RWPE2 (cell line): ENCODE data around the gene BSG.
A peak's percentile ranks its signal among the peaks of the same experiment; 100 is the strongest.
"Not testable (repeated sequence)": the region's sequence is repeated elsewhere in the genome, so short reads cannot be mapped to it uniquely, and the experiment has no call there.

Experiments used
- ATAC-seq: fragments of 200-7000 bp; cut with Tn5 transposase; 3 replicates; pipeline ENCODE4 v1.9.1; 2021; ENCODE audit warnings: low read depth
- DNase-seq: peaks from one replicate; pipeline ENCODE4 v3.0.0-alpha.2; 2020; ENCODE audit warnings: low spot score
- H3K27ac ChIP-seq: fragments of 450-650 bp; 2 replicates; pipeline ENCODE4 v1.5.1; 2017; ENCODE audit warnings: mild to moderate bottlenecking; ENCODE audit not compliant: poor library complexity, severe bottlenecking
- H3K27me3 ChIP-seq: fragments of 250-450 bp; sonication (Bioruptor Pico); 2 replicates; pipeline ENCODE4 v1.5.1; 2021; ENCODE audit warnings: mild to moderate bottlenecking, moderate library complexity; ENCODE audit not compliant: insufficient read depth, poor library complexity, severe bottlenecking
- H3K36me3 ChIP-seq: fragments of 250-450 bp; sonication (Bioruptor Pico); 2 replicates; pipeline ENCODE4 v1.5.1; 2020; ENCODE audit warnings: low read depth, mild to moderate bottlenecking, moderate library complexity
- H3K4me1 ChIP-seq: fragments of 250-450 bp; sonication (Bioruptor Pico); 2 replicates; pipeline ENCODE4 v1.5.1; 2021; ENCODE audit warnings: mild to moderate bottlenecking, moderate library complexity; ENCODE audit not compliant: insufficient read depth, poor library complexity, severe bottlenecking
- H3K4me3 ChIP-seq: fragments of 250-450 bp; sonication (Bioruptor Pico); 2 replicates; pipeline ENCODE4 v1.5.1; 2021; ENCODE audit warnings: mild to moderate bottlenecking, moderate library complexity; ENCODE audit not compliant: severe bottlenecking
- H3K9me3 ChIP-seq: fragments of 250-450 bp; sonication (Bioruptor Pico); 2 replicates; pipeline ENCODE4 v1.5.1; 2021; ENCODE audit warnings: mild to moderate bottlenecking, moderate library complexity; ENCODE audit not compliant: severe bottlenecking
- TF ChIP-seq, protein P1 (sequence below): fragments of 450-650 bp; IDR thresholded peaks from one replicate; pipeline ENCODE4 v1.5.1; 2017; ENCODE audit warnings: mild to moderate bottlenecking, moderate library complexity; ENCODE audit not compliant: poor library complexity, severe bottlenecking

Gene BSG

DNA sequence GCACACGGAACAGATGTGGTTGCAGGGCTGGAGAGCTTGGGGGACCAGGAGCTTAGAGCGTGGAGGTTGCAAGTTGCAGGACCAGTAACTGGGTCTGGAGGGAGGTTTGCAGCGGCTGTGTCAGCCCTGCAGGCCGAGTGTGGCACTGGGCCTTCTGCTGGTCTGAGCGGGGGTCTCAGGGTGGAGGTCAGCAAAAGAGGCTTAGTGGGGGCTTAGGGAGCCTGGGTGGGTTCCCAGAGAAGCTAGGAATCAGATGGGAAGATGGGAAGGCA lies 11.5 kb downstream of the BSG start:
- H3K27me3 ChIP-seq: peaks cover 7% of the 10 kb centered on the region
- TF ChIP-seq, protein P1, sequence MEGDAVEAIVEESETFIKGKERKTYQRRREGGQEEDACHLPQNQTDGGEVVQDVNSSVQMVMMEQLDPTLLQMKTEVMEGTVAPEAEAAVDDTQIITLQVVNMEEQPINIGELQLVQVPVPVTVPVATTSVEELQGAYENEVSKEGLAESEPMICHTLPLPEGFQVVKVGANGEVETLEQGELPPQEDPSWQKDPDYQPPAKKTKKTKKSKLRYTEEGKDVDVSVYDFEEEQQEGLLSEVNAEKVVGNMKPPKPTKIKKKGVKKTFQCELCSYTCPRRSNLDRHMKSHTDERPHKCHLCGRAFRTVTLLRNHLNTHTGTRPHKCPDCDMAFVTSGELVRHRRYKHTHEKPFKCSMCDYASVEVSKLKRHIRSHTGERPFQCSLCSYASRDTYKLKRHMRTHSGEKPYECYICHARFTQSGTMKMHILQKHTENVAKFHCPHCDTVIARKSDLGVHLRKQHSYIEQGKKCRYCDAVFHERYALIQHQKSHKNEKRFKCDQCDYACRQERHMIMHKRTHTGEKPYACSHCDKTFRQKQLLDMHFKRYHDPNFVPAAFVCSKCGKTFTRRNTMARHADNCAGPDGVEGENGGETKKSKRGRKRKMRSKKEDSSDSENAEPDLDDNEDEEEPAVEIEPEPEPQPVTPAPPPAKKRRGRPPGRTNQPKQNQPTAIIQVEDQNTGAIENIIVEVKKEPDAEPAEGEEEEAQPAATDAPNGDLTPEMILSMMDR: no peak
- no peaks in the 10 kb centered on the region for H3K9me3 ChIP-seq
- peaks cover 33% of the 10 kb centered on the region for H3K36me3 ChIP-seq
- no peak overlapping the region for H3K4me3 ChIP-seq
- DNase-seq: no peak
- ATAC-seq: no peak
- H3K27ac ChIP-seq: no peak overlapping the region
- no peaks in the 10 kb centered on the region for H3K4me1 ChIP-seq

DNA sequence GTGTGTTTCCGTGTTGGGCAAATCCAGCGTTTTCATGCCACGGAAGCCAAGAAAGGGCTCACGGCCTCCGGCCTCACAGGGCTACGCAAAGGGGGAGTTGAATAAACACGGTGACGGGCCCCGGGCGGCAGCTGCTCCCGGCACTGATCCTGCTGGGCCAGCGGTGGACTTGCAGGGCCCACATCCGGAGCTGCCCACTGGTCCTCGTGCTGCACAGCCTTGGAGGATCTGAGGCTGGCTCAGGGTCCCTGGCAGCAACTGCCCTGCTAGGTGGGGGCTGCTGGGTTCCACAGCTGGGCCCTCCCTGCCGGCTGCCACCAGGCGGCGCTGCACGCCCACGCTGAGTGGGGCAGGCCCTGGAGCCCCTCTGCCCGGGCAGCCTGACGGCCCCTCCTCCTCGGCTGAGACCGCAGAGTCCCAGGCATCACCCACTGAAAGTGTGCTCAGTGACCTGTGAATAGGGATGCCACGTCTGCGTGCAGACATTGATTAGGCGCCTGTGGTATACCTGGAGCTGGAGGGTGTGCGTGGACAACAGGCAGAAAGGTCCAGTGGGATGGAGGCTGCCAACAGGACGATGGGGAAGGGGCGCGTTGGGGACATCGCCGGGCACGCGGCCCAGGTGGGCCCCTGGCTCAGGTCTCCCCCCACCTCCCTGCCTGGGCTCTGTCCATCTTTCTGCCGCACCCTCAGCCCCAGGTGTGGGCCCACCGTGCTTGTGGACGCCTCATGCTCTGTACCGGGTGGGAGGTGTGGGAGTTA lies 12.0 kb downstream of the BSG start:
- ATAC-seq (peak; percentile 47), DNase-seq (no peak)
- Histone ChIP-seq H3K4me1 (no peaks in the 10 kb centered on the region), H3K4me3 (no peak overlapping the region), H3K9me3 (no peaks in the 10 kb centered on the region), H3K27ac (no peak overlapping the region), H3K27me3 (peaks cover 12% of the 10 kb centered on the region), H3K36me3 (peaks cover 28% of the 10 kb centered on the region)
- TF ChIP-seq, protein P1: peak; percentile 69

DNA sequence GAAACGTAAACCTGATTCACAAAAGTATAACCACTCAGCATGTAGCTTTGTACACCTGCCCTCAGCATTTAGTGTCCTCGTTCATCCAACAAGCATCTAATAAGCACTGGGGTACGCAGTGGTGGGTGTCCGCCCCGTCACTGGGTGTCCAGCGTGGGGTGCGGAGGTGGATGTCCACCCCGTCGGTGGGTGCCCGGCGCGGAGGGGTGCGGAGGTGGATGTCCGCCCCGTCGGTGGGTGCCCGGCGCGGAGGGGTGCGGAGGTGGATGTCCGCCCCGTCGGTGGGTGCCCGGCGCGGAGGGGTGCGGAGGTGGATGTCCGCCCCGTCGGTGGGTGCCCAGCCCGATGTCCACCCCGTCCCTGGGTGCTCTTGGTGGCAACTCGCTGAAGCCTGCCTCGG lies 12.8 kb downstream of the BSG start:
- H3K36me3 ChIP-seq: peaks cover 20% of the 10 kb centered on the region
- not testable (repeated sequence) for H3K27ac ChIP-seq, ATAC-seq, H3K4me3 ChIP-seq, H3K4me1 ChIP-seq, DNase-seq, H3K9me3 ChIP-seq
- H3K27me3 ChIP-seq: peaks cover 13% of the 10 kb centered on the region

DNA sequence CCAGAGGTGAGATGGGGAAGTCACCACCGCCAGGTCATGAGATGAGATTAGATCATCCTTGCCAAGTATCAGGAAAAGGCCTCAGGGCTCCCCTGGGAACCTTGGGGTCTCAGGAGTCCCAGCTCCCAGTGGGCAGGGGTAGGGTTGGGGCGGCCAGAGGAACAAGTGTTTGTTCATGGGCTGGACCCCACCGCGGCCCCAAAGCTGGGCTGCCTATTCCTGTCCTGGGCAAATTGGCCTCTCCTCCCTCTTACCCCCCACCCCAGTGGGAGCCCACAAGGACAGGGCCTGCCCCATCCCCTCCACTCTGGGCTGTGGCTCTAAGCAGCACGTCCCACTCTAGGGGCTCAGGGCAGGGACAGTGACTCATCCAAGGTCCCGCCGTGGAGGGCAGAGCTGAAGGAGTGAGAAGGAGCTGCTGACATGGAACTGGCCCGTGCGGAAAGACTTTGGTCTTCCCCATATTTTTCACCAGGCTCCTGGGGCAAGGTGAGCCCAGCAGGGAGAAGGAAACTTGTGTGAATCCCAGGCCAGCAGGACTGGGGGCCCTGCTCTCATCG lies 13.2 kb downstream of the BSG start:
- Histone ChIP-seq H3K36me3 (peaks cover 17% of the 10 kb centered on the region), H3K4me1 (no peaks in the 10 kb centered on the region), H3K27ac (no peak overlapping the region), H3K9me3 (no peaks in the 10 kb centered on the region), H3K27me3 (peaks cover 16% of the 10 kb centered on the region), H3K4me3 (no peak overlapping the region)
- no peak for DNase-seq
- 0 out of 3 replicates have a peak, but pooled peaks have one; percentile 4 for ATAC-seq
- TF ChIP-seq, protein P1: no peak

DNA sequence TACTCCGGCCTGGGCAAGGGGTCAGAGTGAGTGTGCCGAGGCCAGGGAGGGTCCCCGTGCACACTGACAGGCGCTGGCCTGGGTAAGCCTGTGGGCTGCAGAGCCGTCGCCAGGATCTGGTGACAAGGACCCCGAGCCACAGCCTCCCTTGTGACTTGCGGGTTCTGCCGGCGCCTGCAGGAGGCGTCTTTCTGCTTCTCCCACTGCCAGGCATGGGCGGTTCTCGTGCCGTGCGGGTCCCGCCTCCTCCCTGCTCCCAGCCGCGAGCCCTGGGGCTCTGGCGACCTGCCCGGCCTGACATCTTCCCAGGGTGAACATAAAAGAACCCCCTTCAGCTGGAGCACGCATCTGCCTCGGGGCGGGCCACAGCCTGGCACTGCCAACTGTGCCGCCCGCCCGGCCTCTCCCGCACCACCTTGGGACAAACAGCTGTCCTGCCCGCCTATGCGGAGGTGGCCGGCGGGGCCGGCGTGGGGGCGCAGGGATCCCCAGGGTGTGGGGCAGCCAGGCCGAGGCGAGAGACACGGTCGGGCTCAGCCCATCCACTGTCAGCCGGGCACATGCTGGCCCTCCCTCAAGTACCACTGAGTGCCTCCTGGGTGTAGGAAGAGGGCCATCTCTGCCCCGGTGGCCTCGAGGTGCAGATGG lies 15.8 kb downstream of the BSG start:
- Histone ChIP-seq H3K27ac (no peak overlapping the region), H3K9me3 (no peaks in the 10 kb centered on the region), H3K27me3 (peaks cover 29% of the 10 kb centered on the region), H3K36me3 (0 out of 2 replicates have a peak, but pooled peaks cover 2% of the 10 kb centered on the region), H3K4me3 (no peak overlapping the region), H3K4me1 (no peaks in the 10 kb centered on the region)
- peak; percentile 50 for ATAC-seq
- peak; percentile 75 for DNase-seq
- TF ChIP-seq, protein P1: peak; percentile 24
